HFF-Myc (cell line): ENCODE results near the gene NIPBL.

Source experiments
- DNase-seq: peaks from one replicate; pipeline ENCODE4 v3.0.0-alpha.2; 2011; ENCODE audit warnings: low read depth; ENCODE audit errors: extremely low read depth
- H3K4me3 ChIP-seq: replicated peaks from 2 replicates; pipeline ENCODE4 v1.5.1; 2011; ENCODE audit warnings: low read depth, mild to moderate bottlenecking, control low read depth, low read length
- CTCF ChIP-seq: IDR thresholded peaks from 2 replicates; pipeline ENCODE4 v1.5.1; 2012; ENCODE audit warnings: mild to moderate bottlenecking, low read depth, low read length, control low read depth; ENCODE audit errors: missing control alignments

Gene NIPBL

GRCh38 chr5:37111426-37112382 lies 235.1 kb downstream of the NIPBL start:
- TF ChIP-seq CTCF, result no peak

GRCh38 chr5:37112383-37112991 lies 235.9 kb downstream of the NIPBL start:
- H3K4me3 ChIP-seq, result no peak overlapping the region
- no peak for DNase-seq
- TF ChIP-seq CTCF, result no peak

More at GRCh38 chr5:37111426-37112382, 235.1 kb downstream of the NIPBL start:
- H3K4me3 ChIP-seq, result no peak overlapping the region
- DNase-seq, result no peak
